Loucy (cell line): ENCODE measurements around the gene TBC1D12.

Experiments
- EZH2phosphoT487 ChIP-seq: fragments of 200-600 bp; IDR thresholded peaks from 2 replicates; pipeline ENCODE4 v1.6.1; 2018; ENCODE audit warnings: antibody characterized with exemption, mild to moderate bottlenecking, moderate library complexity, borderline replicate concordance
- TF ChIP-seq, protein P1 (sequence below): fragments of 200-600 bp; sonication (generic); conservative IDR thresholded peaks from 2 replicates; pipeline ENCODE4 v1.5.1; 2014; ENCODE audit warnings: mild to moderate bottlenecking, antibody characterized with exemption, low read length

DNA sequence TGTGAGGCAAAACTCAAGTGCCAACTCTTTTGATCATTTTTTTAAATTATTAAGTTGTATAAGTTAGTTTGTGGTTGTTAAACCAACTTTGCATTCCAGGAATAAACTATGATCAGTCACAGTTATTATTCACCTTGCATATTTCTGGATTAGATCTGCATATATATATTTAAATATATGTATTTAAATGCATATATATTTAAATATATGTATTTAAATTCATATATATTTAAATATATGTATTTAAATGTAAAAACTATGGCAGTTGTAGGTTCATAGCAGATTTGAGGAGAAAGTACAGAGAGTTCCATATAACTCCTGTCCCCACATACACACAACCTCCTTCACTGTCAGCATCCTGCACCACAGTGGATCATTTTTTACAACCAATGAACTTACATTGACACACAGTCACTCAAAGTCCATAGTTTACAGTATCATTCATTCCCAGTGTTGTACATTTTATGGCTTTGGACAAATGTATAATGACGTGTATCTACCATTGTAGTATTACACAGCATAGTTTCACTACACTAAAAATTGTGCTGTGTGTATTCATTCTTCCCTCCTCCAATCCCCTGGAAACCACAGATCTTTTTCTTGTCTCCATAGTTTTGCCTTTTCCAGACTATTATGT is 49.7 kb downstream of the TBC1D12 start:
- TF ChIP-seq, protein P1, sequence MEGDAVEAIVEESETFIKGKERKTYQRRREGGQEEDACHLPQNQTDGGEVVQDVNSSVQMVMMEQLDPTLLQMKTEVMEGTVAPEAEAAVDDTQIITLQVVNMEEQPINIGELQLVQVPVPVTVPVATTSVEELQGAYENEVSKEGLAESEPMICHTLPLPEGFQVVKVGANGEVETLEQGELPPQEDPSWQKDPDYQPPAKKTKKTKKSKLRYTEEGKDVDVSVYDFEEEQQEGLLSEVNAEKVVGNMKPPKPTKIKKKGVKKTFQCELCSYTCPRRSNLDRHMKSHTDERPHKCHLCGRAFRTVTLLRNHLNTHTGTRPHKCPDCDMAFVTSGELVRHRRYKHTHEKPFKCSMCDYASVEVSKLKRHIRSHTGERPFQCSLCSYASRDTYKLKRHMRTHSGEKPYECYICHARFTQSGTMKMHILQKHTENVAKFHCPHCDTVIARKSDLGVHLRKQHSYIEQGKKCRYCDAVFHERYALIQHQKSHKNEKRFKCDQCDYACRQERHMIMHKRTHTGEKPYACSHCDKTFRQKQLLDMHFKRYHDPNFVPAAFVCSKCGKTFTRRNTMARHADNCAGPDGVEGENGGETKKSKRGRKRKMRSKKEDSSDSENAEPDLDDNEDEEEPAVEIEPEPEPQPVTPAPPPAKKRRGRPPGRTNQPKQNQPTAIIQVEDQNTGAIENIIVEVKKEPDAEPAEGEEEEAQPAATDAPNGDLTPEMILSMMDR = no peak
- TF ChIP-seq EZH2phosphoT487 = no peak
